ENCODE data around the gene CDKN1A.
A peak's percentile ranks its signal among the peaks of the same experiment; 100 is the strongest.

The CDKN1A gene

GRCh38 chr6:36669002-36669401, 9.5 kb upstream of the CDKN1A start:
- DNase-seq: no peak
- Histone ChIP-seq H3K27ac (peak overlapping the region; percentile 15; the same call in 1 of the 2 replicates), H3K36me3 (no peaks in the 10 kb centered on the region), H3K9me3 (ENCODE audit: severe bottlenecking) (no peaks in the 10 kb centered on the region), H3K4me3 (ENCODE audit: low read depth, low read length) (no peak overlapping the region), H3K27me3 (ENCODE audit: insufficient read depth, low read depth, severe bottlenecking) (no peaks in the 10 kb centered on the region)
- no peak for TF ChIP-seq CTCF (IDR thresholded peaks at IDR 0.05; ENCODE audit: low read depth, low read length)

GRCh38 chr6:36670271-36670670, 8.2 kb upstream of the CDKN1A start:
- H3K27ac ChIP-seq: no peak overlapping the region
- H3K9me3 ChIP-seq (ENCODE audit: severe bottlenecking): no peaks in the 10 kb centered on the region
- TF ChIP-seq CTCF (IDR thresholded peaks at IDR 0.05; ENCODE audit: low read depth, low read length): no peak
- no peaks in the 10 kb centered on the region for H3K36me3 ChIP-seq
- no peak overlapping the region for H3K4me3 ChIP-seq (ENCODE audit: low read depth, low read length)
- H3K27me3 ChIP-seq (ENCODE audit: insufficient read depth, low read depth, severe bottlenecking): no peaks in the 10 kb centered on the region
- no peak for DNase-seq

GRCh38 chr6:36671687-36672375, 6.7 kb upstream of the CDKN1A start:
- no peak overlapping the region for H3K27ac ChIP-seq
- H3K36me3 ChIP-seq: no peaks in the 10 kb centered on the region
- no peaks in the 10 kb centered on the region for H3K9me3 ChIP-seq (ENCODE audit: severe bottlenecking)
- no peaks in the 10 kb centered on the region for H3K27me3 ChIP-seq (ENCODE audit: insufficient read depth, low read depth, severe bottlenecking)
- no peak overlapping the region for H3K4me3 ChIP-seq (ENCODE audit: low read depth, low read length)
- DNase-seq: no peak
- no peak for TF ChIP-seq CTCF (IDR thresholded peaks at IDR 0.05; ENCODE audit: low read depth, low read length)

GRCh38 chr6:36673882-36674281, 4.6 kb upstream of the CDKN1A start:
- DNase-seq: no peak
- Histone ChIP-seq H3K9me3 (ENCODE audit: severe bottlenecking) (no peaks in the 10 kb centered on the region), H3K4me3 (ENCODE audit: low read depth, low read length) (no peak overlapping the region), H3K27ac (no peak overlapping the region), H3K36me3 (peaks cover 4% of the 10 kb centered on the region), H3K27me3 (ENCODE audit: insufficient read depth, low read depth, severe bottlenecking) (no peaks in the 10 kb centered on the region)
- no peak for TF ChIP-seq CTCF (IDR thresholded peaks at IDR 0.05; ENCODE audit: low read depth, low read length)

- Histone ChIP-seq H3K9me3 (ENCODE audit: severe bottlenecking) (no peaks in the 10 kb centered on the region), H3K27me3 (ENCODE audit: insufficient read depth, low read depth, severe bottlenecking) (no peaks in the 10 kb centered on the region), H3K27ac (peak overlapping the region; percentile 95), H3K4me3 (ENCODE audit: low read depth, low read length) (no peak overlapping the region), H3K36me3 (peaks cover 12% of the 10 kb centered on the region)
- DNase-seq: no peak
- no peak for TF ChIP-seq CTCF (IDR thresholded peaks at IDR 0.05; ENCODE audit: low read depth, low read length)
Measured at GRCh38 chr6:36674942-36675341, 3.6 kb upstream of the CDKN1A start.

Data from WERI-Rb-1 (cell line).